Activated gamma-delta T cell treated with Interleukin-2 at 50 U/mL for 16 hours (primary cell): Measurements from ENCODE around the gene PIGP.
"Not testable (repeated sequence)": the region's sequence is repeated elsewhere in the genome, so short reads cannot be mapped to it uniquely, and the experiment has no call there.

ENCODE experiments used
- DNase-seq: peaks from one replicate; pipeline ENCODE4 v3.0.0-alpha.2; 2020

The PIGP gene

DNA sequence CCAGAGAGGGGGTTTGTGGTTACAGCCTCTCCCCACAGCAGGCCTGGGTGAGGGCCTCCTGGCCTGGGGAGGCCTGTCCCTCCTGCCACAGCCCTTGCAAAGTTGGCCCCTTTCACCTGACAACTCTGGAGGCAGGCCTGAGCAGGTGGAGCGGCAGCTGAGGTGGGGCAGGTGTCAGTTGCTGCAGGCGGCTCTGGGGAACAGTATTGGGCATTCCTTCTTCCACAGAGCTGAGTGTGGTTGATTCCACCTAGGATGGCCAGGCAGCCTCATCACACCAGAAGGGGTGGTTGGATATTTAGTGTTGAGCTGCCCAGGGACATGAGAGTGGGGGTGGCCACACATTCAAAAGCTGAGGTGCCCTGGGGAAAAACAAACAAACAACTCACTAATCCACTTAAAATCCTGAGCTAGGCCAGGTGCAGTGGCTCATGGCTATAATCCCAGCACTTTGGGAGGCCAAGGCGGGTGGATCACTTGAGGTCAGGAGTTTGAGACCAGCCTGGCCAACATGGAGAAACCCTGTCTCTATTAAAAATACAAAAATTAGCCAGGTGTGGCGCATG lies 31.1 kb downstream of the PIGP start:
- DNase-seq: no peak

DNA sequence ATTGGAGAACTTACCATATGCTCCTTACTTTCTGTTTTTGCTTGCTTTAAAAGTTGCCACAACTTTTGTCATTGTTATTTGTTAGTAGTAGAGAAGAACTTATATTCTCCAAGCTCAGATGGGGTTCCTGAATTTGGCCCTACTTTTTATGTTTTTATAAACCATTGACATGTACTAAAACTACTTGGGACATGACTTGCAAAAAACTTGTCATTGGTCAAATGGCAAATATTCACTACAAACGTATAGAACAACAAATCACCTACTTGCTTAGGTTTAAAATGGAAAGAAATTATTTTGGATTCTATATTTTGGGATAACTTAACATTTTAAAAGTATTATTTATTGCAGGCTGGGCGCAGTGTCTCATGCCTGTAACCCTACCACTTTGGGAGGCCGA lies 32.7 kb downstream of the PIGP start:
- no peak for DNase-seq

DNA sequence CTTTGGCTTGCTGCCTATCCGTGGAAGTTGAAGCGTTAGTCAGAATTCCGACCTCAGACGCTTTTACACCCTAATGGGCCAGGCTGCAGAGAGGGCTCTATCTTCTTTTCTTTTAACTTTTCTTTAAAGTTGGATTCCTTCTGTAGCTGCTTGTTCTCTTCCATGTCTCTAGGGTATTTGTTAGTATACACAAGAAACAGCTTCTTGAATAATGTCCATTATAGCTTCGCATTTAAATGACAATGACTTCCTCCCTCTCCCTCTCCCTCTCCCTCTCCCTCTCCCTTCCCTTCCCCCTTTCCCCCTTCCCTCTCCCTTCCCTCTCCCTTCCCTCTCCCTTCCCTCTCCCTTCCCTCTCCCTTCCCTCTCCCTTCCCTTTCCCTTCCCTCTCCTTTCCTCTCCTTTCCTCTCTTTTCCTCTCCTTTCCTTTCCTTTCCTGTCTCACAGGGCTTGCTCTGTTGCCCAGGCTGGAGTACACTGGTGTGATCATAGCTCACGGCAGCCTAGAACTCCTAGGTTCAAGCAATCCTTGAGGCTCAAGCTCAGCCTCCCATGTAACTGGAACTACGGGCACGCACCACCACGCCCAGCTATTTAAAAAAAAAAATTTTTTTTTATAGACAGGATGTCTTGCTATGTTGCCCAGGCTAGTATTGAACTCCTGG lies 33.3 kb downstream of the PIGP start:
- no peak for DNase-seq

DNA sequence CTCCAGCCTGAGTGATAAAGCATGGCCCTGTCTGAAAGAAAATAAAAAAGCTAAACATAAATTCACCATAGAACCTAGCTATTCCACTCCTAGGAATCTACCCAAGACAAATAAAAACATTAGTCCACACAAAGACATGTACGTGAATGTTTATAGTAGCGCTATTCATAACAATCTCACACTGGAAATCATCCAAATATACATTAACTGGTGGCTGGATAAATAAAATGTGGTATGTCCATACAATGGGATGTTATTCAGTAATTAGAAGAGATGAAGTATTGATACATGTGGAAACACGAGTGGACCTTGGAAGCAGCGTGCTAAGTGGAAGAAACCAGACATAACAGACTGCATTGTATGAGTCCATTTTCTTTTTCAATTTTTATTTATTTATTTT lies 36.7 kb downstream of the PIGP start:
- DNase-seq: no peak

DNA sequence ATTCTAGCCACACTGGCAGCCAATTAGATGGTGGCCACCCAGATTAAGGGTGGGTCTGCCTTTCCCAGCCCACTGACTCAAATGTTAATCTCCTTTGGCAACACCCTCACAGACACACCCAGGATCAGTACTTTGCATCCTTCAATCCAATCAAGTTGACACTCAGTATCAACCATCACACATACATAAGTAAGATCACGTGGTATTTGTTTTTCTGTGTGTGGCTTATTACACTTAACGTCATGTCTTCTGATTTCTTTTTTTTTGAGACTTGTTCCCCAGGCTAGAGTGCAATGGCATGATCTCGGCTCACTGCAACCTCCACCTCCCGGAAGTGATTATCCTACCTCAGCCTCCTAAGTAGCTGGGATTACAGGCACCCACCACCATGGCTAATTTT lies 38.5 kb downstream of the PIGP start:
- DNase-seq: not testable (repeated sequence)

GRCh38 chr21:37032877-37033471 lies 39.9 kb downstream of the PIGP start:
- no peak for DNase-seq

DNA sequence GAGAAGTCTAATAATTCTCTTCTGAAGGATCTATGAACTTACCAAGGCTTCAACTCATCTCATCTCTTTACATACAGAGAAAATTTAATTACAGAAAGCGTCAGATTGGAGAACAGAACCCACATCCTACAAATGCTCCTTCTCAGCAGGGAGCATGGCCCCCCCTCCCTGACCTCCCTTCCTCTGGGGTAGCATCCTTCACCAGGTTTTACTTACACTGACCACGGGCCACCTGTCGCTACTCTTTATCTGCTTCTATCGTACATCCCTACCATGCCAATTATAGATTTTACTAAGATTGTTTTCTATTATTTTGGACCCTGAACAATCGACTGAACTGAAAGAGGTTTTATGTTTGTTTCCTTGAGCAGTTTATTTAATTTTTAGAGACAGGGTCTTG lies 40.6 kb downstream of the PIGP start:
- no peak for DNase-seq

DNA sequence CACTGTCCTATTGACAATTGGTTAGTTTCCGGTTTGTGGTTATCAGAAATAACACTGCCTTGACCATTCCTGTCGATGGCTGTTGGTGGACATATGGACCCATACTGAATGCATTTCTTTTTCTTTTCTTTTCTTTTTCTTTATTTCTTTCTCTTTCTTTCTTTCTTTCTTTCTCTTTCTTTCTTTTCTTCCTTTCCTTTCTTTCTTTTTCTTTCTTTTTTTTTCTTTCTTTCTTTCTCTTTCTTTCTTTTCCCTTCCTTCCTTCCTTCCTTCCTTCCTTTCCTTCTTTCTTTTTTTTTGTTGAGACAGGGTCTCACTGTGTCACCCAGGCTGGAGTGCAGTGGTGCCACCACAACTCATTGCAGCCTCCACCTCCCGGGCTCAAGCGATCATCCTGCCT lies 42.0 kb downstream of the PIGP start:
- DNase-seq: no peak

DNA sequence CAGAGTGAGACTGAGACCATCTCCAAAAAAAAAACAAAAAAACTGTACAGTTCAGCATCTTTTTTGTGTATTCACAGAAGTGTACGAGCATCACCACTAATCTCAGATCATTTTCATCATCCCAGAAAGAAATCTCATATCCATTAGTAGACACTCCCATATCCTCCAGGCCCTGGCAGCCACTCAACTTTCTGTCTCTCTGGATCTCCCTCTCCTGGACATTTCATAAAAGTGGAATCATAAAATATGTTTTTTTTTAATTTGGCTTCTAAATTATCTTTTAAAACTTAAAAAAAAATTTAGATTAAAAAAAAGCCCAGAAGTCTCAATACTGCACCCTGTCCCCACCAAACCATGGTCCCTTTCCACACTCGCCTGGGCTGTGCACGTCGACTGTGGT lies 44.3 kb downstream of the PIGP start:
- DNase-seq: no peak

DNA sequence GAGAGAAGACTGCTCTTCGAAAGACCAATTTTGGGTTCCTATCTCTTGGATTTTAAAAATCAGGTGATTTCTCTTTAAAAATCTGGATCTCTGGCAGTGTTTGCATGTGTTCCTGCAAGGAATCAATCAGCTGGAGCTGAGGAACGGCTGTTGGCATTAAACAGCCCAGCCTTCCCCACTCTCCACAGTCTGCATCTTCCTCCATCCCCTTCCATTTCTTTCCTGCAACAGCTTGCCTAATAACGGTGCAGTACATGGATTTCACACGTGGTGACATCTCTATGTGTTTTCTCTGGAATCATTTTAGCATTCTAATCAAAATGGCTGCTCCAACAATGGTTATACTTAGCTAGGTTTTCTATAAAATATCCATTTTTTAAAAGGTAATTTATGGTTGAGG lies 46.4 kb downstream of the PIGP start:
- no peak for DNase-seq

- no peak for DNase-seq
Observed at GRCh38 chr21:37017951-37018679, 54.8 kb downstream of the PIGP start.
